PFSK-1 (cell line): Measurements from ENCODE around the gene ABHD12.

Experiments
- POLR2AphosphoS5 ChIP-seq: IDR thresholded peaks from 2 replicates; pipeline ENCODE4 v1.6.1; 2012; ENCODE audit warnings: low read depth, mild to moderate bottlenecking, control low read depth, low read length, moderate library complexity
- REST ChIP-seq, 2 experiments: IDR thresholded peaks; 2 replicates each; pipeline versions ENCODE4 v1.6.1 to v1.8.0; 2011 to 2012; ENCODE audit warnings: low read depth in 2 of 2, low read length in 2 of 2, control low read depth in 1 of 2, inconsistent platforms in 1 of 2, mild to moderate bottlenecking in 1 of 2, moderate library complexity in 1 of 2; ENCODE audit not compliant: insufficient read depth in 1 of 2
- TAF1 ChIP-seq: IDR thresholded peaks from 2 replicates; pipeline ENCODE4 v1.6.1; 2012; ENCODE audit warnings: low read length, control low read depth, borderline replicate concordance; ENCODE audit not compliant: insufficient read depth

GRCh38 chr20:25271486-25272222, 119.0 kb downstream of the ABHD12 start:
- TF ChIP-seq POLR2AphosphoS5 (no peak), TAF1 (no peak), REST (IDR thresholded peaks at IDR 0.05; ENCODE audit: insufficient read depth in 1 of 2, low read depth in 2 of 2, low read length in 2 of 2) (no peak)
